CD4-positive, alpha-beta T cell treated with Interferon gamma for 1 hour (primary cell): ENCODE measurements around the gene RAP1GAP2.
"Not testable (repeated sequence)": the region's sequence is repeated elsewhere in the genome, so short reads cannot be mapped to it uniquely, and the experiment has no call there.

ENCODE experiments used
- DNase-seq: peaks from one replicate; pipeline ENCODE4 v3.0.0-alpha.2; 2020

RAP1GAP2 gene

DNA sequence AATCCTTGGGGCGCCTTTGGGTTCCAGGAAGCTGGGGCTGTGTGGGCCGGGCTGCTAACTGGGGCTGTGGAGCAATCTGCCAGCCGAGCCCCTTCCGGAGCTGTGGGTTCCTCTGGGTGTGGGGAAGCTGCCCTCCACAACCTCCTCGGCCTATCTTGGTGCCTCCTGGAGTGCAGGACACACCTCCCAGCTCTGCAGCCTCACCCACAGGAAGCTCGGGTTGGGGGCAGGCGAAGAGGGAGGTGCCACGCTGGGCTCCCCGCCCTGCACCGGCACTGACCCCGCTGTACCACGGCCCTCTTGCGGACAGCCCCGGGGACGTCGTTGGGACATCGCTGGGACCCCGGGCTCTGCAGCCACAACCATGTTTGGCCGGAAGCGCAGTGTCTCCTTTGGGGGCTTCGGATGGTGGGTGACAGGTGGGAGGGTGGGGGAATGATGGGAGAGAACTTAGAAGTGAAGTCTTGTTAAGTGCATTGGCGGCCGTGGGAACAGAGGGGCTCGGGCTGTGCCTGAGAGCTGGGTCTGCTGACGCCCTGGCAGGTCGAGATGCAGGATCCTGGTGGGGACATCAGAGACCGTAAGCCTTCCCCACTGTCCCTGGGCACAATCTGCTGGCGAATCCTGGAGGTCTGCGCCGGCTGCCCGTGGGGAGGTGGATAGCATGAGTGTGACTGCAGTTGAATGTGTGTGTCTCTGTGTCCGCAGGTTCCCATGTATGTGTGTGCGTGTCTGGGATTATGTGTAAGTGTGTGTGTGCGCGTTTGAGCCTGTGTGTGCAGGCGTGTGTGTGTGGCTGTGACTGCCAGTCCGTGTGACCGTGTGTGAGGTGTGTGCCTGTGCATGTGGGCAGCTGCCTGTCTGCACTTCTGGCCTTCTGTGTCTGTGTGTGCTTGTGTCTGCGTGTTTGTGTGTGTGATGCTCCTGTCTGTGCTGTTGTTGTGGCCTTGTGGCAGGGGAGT, at the start of gene RAP1GAP2:
Gene RAP1GAP2, plus strand, starts transcription at position 275 of the 962 bp plus-strand sequence. Its CDS starts 90 bp downstream, at position 365.
- DNase-seq: peak; percentile 82

DNA sequence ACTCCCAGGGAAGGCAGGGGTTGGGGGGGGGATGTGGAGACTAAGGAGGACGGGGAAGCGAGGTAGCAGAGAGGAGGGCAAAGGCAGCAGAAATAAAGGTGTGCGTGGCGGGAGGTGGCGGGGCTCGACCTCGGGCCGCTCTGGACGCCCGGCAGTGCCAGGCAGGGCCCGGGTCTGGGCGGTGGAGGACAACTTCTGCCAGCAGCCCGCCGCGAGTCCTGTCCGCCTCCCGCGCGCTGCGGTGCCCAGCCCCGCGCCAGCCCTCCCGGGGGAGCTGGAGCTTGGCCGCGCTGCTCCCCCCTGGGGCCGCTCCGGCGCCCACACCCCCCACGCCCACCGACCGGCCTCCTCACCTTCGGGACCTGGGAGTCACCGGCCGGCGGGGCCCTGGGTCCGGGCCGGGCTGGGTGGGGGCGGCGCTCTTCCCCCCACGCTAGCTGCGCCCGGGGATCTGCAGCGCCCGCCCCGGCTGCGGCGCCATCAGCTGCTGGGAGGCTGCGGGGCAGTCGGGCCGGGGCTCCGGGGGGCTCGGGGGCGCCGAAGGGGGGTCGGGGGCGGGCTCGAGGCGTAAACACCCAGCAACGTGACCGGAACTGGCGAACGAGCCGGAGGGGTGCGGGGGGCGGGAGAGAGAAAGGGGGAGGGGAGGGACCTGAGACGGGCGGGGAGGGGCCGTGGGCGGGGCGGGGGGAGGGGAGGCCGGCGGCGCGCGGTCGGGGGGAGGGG, 47.0 kb upstream of the RAP1GAP2 start, which contains the start of gene CCDC92B:
Gene CCDC92B, minus strand, starts transcription at position 595 of the 726 bp plus-strand sequence. CDS start 14,507 bp downstream, outside the sequence.
- DNase-seq: no peak

DNA sequence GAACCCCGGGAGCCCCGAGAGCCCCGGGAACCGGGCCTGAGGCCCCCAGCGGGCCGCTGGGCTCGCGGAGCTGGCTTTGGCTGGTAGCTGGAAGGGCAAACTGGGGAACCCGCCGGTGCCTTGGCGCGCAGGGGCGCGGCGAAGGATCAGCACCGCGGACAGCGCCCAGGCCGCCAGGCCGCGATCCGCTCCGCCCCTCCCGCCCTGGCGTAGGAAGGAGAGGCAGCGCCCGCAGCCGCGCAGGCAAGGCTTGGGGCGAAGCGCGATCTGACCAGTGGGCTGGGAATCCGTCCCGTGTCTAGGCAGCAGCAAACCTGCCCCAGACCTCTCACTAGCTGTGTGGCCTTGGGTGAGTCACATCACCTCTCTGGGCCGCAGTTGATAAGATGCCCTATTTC, 46.5 kb upstream of the RAP1GAP2 start:
- peak; percentile 61 for DNase-seq

DNA sequence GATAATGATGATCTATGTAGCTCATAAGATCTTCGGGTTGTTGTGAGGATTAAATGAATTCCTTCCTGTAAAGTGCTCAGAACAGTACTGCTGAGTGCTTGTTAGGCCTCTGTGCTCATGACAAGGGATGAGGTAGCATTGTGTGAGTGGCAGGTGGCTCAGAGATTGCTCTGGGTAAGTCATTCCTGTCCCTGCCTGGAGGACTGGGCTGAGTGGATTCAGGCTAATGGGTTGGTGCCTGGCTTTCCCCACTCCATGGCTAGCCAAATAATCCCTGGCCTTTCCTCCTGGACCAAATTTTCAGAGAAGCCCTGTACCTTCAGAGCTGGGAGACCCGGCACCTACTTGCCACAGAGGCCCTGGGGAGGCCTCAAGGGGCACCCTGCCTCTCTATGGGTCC, 45.5 kb upstream of the RAP1GAP2 start:
- DNase-seq: no peak

DNA sequence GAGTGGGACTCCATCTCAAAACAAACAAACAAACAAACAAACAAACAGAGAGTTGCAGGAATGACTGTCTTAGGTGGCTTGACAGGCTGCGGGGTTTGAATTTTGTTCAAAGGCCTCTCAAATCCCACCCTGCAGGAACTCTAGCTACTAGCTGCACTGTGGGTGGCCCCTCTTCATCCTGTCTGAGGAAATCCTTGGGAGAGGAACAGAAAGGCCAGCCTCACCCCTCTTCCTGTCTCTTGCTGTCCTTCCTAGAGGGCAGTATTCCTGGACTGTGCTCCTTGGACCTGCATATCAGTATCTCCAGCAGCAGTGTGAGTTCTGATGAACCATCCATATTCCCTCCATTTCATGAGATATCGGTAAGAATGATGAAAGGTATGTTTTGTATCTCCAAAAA, 44.7 kb upstream of the RAP1GAP2 start:
- no peak for DNase-seq

DNA sequence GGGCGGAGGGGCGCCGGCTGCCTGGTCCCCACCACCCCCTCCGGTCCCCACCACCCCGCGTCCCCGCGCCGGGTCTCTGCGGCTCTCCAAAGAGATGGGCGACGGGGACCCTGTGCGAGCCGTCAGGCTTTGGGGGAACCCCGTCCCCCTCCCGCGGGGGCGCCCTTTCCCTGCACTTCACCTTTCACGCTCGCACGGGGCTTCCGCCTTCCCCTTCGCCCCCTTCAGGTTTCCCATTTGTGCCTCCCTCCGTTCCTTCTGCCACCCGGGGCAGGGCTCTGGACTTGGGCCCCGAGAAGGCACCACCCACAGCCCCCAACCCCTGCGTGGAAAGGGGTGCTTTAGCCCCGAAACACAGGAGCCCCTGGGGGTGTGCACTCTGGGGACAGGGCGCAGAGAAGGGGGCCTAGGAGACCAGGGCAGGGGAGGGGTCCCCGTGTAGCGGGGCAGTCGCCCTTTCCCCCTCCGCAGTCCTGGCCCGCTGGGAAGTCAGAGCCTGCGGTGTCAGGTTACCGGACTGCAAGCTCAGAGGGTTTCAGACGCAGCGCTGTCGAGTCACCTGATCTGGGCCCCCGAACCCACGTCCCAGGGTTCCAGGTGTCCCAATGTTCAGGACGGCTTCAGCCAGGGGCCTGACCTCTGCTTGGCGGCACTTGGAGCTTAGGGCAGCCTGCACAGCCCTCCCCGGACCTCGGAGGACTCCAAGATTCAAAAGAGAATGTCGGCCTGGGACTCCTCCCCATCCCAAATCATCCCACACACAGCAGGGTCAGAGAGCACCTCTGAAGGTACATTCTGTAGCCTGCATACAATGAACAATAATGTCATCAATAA, 40.1 kb upstream of the RAP1GAP2 start:
- DNase-seq: no peak

DNA sequence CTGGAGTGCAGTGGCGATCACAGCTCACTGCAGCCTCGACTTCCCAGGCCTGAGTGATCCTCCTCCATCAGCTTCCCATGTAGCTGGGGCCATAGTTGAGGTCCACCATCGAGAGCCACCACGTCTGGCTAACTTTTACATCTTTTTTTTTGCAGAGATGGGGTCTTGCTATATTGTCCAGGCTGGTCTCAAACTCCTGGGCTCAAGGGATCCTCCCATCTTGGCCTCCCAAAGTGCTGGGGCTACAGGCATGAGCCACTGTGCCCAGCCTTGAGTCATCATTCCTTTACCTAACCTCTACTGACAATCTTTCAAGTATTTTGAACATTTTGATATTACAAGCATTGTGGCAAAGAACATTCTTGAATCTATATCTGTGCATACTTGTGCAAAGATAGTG, 37.4 kb upstream of the RAP1GAP2 start:
- DNase-seq: no peak

DNA sequence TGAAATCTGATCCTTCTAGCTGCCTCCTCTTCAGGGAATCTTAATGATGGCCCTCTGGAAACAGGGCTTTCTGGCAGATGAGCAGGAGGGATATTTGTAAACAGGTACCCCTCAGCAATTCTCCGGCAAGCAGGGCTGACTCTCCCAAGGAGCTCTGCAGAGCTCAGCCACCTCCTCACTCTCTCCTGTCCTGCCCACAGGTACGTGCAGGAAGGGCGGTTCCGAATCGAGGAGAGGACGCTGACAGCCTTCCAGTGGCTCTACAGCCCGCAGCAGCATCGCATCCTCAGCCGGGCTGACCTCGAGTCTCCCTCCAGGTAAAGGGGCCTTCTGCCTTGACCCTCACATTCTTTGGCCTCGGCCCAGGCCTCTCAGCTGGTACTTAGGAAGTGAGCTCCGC, 26.1 kb upstream of the RAP1GAP2 start:
- DNase-seq: no peak

DNA sequence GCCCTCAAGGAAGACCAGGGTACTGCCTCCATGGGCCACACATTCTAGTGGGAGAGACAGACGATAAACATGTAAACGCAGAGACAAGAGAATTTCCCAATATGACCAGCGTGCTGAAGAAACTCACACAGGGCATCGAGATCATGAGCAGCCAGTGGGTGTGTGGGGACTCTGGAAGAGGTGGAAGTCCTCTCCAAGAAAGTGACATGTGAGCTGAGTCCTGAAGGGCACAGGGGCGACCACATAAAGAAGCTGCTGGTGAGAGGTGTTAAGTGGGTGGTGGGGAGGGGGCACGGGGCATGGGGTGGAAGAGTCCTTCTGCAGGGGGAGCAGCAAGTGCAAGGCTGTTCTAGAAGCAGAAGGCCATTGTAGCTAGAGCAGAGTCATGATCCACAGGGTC, 21.0 kb upstream of the RAP1GAP2 start:
- no peak for DNase-seq

DNA sequence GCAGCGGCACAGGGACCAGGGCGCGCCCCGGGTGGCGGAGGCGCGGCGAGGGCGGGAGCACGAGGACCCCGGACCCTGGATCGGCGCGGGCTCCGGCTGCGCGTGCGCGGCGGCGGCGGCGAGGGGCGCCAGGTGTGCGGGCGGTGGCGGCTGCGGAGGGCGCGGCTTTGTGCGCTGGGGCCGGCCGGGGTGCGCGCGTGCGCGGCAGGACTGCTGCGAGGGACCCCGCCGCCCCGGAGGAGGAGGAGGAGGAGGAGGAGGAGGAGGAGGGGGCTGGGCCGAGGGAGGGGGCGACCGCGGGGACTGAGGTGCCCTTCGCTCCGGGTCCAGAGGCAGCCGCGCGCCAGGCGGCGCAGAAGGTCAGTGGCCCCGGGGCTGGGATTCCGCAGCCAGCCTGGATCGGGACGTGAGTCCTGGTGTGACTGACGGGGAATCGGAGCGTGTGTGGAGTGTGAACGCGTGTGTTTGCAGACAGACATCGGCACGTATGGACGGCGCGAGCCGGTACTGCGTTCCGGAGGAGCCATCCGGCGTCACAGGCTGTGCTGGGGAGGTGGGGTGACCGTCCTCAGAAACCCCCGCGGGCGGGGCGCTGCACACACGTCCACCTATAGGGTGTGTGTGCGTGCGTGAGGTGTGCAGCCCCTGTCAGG, 19.5 kb upstream of the RAP1GAP2 start:
- DNase-seq: no peak

DNA sequence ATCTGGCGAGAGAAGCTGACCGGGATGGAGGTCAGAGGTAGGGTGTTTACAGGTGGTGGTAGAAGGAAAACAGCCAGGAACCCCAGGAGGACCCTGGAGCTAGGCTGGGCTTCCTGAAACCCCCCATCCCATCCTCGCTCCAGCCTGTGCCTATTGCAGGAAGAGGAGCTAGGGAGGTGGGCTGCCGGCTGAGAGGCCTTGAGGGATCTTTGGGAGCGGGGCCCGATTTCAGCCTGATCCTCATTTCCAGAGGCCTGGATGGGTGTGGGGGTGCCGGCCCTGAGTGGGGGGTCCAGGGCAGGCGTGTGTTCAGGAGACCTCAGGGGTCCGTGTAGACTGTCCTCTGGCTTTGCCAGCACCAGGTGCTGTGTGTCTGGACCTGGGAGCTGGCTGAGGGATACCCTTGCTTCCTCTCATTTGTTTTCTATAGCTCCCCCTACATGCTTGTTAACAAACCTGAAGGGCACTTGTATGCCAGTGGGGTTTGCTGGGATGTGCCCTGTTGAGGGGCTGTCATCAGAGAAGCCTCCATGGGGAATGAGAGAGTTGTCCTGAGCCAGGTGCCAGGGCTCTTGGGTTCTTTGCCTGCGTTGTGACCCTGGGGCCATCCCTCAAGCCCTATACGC, 18.9 kb upstream of the RAP1GAP2 start:
- no peak for DNase-seq

DNA sequence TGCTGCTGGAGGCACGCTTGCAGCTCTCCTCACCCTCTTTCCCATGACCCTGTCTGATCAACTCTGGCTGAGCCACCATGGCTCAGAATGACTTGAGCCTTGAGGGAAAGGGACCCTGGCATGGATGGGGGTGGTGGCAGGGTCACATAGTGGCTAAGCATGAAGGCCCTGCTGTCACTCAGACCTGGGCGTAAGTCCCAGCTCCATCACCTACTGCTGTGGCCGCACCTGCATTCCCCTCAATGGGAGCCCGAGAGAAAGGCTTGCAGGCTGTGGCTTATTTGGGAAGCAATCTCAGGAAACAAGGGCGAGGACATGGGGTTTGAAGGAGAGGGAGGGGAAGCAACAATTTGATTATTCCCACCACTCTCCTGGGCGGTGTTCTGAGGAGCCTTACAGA, 17.7 kb upstream of the RAP1GAP2 start:
- DNase-seq: no peak

DNA sequence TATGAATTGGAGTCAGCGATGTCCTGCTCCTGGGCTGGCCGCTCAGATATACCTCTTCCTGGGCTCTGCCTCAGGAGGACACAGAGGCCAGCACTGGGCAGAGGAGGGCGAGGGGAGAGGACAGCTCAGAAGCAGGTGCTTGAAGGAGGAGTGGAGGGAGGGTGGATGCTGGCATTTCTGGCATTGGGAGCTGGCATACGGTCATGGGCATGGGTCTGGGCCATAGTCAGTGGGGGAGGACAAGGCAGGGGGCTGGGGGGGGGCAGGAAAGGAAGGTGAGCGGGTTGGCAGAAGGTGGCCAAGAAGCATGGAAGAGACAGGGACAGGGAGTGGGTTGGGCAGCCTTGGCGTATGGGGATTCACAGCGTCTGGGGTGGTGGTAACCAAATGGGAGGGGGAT, 16.7 kb upstream of the RAP1GAP2 start:
- no peak for DNase-seq

DNA sequence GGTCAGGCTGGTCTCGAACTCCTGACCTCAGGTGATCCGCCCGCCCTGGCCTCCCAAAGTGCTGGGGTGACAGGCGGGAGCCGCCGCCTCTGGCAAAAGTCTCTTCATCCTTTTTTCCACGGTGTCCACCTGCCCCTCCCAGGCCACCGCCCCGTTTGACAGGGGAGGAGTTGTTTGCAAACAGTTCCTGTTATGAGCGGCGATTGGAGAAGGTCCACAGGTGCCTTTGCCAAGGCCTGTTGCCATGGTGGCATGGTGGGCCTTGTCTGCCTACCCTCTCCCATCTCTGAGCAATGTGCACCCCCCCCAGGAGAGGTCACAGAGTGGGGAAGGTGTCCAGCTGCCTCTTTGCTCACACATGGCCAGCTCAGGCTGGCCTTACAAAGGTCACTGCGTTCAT, 16.0 kb upstream of the RAP1GAP2 start:
- DNase-seq: no peak

DNA sequence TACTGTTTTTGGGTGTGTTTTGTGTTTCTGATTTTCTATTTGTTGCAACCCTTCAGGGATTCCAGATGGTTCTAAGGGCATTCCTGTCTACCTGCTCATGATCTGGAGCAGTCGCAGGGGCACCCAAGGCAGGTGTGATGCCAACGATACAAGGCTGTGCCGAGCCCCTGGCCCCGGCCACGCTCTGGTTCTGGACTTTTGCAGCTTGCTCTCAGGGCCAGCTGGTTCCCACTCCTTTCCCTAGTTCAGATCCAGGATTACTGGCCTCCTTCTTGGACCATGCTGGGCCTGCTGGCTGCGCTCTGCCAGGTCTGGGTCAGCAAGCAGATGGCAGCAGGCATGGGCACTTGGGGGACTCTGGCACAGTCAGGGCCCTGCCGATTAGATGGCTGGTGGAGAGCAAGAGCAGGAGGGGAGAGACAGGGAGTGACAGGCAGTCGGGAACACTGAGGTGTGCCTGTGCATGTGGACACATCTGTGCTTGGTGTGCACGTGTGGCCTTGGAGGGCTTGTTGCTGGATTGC, 15.2 kb upstream of the RAP1GAP2 start:
- no peak for DNase-seq

DNA sequence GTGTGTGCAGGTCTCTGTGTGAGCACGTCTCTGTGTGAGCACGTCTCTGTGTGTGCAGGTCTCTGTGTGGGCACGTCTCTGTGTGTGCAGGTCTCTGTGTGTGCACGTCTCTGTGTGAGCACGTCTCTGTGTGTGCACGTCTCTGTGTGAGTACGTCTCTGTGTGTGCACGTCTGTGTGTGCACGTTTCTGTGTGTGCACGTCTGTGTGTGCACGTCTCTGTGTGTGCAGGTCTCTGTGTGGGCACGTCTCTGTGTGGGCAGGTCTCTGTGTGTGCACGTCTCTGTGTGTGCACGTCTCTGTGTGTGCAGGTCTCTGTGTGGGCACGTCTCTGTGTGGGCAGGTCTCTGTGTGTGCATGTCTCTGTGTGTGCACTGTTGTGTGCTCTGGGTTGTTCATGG, 14.6 kb upstream of the RAP1GAP2 start:
- not testable (repeated sequence) for DNase-seq

DNA sequence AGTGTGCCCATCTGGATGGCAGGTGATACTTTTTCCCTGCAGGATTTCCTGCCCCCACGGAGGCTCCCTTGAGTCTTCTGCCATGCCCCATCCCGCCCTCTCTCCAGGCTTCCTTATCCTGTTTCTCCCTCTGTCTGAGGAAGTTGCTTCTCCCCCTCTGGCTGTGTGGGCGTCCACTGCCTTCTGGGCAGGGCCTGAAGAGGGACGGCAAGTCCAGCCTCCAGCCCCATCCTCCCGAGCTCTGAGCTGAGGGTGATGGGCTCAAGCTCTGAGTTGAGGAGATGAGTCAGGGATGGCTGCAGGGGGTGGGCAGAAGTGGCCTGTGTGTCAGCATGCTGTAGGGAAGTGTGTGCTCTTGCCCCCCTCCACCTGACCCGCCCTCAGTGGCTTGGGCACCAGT, 14.2 kb upstream of the RAP1GAP2 start:
- no peak for DNase-seq

DNA sequence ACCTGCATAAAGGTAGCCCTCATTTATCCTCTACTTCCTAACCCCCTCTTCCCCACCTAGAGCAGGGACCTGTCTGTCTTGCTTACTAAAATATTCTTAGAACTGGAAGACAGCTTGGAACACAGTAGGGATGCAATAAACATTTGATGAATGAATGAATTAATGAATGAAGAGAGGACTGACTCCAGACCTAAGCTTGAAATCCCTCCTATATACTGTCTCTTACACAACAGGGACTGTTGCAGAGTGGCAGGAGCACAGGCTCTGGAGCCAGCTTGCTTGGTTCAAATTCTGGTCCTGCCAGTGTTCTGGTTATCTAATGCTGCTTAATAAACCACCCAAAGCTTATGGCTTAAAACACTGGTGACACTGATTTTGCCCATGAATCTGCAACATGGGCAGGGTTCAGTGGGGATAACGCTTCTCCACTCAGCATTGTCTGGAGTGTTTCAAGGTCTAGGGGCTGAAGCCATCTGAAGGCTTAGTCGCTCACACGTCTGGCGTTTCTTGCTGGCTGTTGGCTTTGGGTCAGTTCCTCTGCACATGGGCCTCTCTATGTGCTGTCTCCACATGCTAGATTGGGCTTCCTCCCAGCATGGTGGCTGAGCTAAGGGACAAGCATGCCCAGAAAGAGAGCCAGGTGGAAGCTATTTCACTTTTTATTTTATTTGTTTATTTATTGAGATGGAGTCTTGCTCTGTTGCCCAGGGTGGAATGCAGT, 12.8 kb upstream of the RAP1GAP2 start:
- no peak for DNase-seq

DNA sequence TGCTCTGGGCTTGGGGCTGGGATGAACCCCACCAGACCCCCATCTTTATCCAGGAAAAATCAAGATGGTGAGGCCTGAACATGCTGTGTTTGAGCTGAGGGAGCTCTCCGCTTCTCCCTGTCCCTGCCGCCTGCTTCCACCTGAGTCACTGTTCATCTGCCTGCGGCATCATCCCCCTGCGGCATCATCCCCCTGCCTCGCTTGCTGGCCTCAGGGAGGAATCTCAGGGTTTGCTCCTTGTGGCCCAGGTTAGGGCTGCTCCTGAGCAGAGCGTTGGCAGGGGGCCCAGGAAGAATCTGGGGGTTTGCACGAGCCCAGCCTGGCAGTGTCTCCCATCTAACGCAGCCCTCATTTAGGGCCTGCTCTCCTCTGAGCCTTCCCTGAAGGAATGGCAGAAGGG, 11.4 kb upstream of the RAP1GAP2 start:
- DNase-seq: no peak

DNA sequence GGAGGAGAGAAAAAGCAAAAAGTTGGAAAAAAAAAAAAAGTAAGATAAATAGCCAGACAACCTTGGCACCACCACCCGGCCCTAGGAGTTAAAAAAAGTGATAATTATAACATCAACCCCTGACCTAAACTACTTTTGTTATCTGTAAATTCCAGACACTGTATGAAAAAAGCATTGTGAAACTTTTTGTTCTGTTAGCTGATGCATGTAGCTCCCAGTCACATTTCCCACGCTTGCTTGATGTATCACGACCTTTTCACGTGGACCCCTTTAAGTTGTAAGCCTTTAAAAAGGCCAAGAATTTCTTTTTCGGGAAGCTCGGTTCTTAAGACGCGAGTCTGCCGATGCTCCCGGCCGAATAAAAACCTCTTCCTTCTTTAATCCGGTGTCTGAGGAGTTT, 10.9 kb upstream of the RAP1GAP2 start:
- not testable (repeated sequence) for DNase-seq
